Panc1 (cell line): Measurements from ENCODE around the gene CHIA.

Experiments used
- POLR2AphosphoS5 ChIP-seq: IDR thresholded peaks from 2 replicates; pipeline ENCODE4 v1.6.1; 2012; ENCODE audit warnings: mild to moderate bottlenecking, low read depth, low read length, moderate library complexity
- SIN3A ChIP-seq: IDR thresholded peaks from 2 replicates; pipeline ENCODE4 v1.6.1; 2012; ENCODE audit warnings: low read depth, mild to moderate bottlenecking, low read length, moderate library complexity, borderline replicate concordance; ENCODE audit not compliant: insufficient read depth
- TCF7L2 ChIP-seq: IDR thresholded peaks from 2 replicates; pipeline ENCODE4 v1.6.1; 2011; ENCODE audit warnings: mild to moderate bottlenecking, low read depth, low read length, inconsistent platforms
- TF ChIP-seq, protein P1 (sequence below): fragments of 450-650 bp; IDR thresholded peaks from 2 replicates; pipeline ENCODE4 v1.5.1; 2017; ENCODE audit warnings: mild to moderate bottlenecking

GRCh38 chr1:111320066-111320879, 29.6 kb downstream of the CHIA start:
- TF ChIP-seq, protein P1, sequence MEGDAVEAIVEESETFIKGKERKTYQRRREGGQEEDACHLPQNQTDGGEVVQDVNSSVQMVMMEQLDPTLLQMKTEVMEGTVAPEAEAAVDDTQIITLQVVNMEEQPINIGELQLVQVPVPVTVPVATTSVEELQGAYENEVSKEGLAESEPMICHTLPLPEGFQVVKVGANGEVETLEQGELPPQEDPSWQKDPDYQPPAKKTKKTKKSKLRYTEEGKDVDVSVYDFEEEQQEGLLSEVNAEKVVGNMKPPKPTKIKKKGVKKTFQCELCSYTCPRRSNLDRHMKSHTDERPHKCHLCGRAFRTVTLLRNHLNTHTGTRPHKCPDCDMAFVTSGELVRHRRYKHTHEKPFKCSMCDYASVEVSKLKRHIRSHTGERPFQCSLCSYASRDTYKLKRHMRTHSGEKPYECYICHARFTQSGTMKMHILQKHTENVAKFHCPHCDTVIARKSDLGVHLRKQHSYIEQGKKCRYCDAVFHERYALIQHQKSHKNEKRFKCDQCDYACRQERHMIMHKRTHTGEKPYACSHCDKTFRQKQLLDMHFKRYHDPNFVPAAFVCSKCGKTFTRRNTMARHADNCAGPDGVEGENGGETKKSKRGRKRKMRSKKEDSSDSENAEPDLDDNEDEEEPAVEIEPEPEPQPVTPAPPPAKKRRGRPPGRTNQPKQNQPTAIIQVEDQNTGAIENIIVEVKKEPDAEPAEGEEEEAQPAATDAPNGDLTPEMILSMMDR, result no peak
- TF ChIP-seq POLR2AphosphoS5 (no peak), SIN3A (no peak), TCF7L2 (no peak)
